Measurements from ENCODE around the gene SPACDR. TPM values are rescaled to one million over a fixed set of nuclear protein-coding genes. Genes with fewer than 3 reads are reported as not detected.

SPACDR gene
- total RNA-seq, 1 donor from 2014 or later, result 2.9 TPM

GRCh38 chr7:100423315-100423714, 40.7 kb downstream of the SPACDR start:
- DNase-seq (ENCODE audit: low spot score), result no peak
- Mint-ChIP-seq H3K4me1 (ENCODE audit: low read depth) (peaks cover 14% of the 10 kb centered on the region), H3K9me3 (peaks cover 5% of the 10 kb centered on the region), H3K27me3 (ENCODE audit: insufficient read depth) (peaks cover 17% of the 10 kb centered on the region), H3K4me3 (no peak overlapping the region), H3K36me3 (ENCODE audit: low read depth) (no peaks in the 10 kb centered on the region), H3K27ac (no peak overlapping the region)
- intact Hi-C loops (cut with micrococcal nuclease), result loop anchor here (10.0 kb wide), 1 partner anchor 399 kb away; no protein-coding TSS in a partner anchor

GRCh38 chr7:100419660-100420226, 44.3 kb downstream of the SPACDR start:
- peaks cover 9% of the 10 kb centered on the region for H3K27me3 Mint-ChIP-seq (ENCODE audit: insufficient read depth)
- peaks cover 9% of the 10 kb centered on the region for H3K4me1 Mint-ChIP-seq (ENCODE audit: low read depth)
- H3K9me3 Mint-ChIP-seq, result no peaks in the 10 kb centered on the region
- no peak for DNase-seq (ENCODE audit: low spot score)
- H3K4me3 Mint-ChIP-seq, result no peak overlapping the region
- intact Hi-C loops (cut with micrococcal nuclease), result loop anchor here (10.0 kb wide), 1 partner anchor 395 kb away; no protein-coding TSS in a partner anchor
- H3K36me3 Mint-ChIP-seq (ENCODE audit: low read depth), result no peaks in the 10 kb centered on the region
- no peak overlapping the region for H3K27ac Mint-ChIP-seq

- no peak for DNase-seq (ENCODE audit: low spot score)
- Mint-ChIP-seq H3K4me3 (no peak overlapping the region), H3K27me3 (ENCODE audit: insufficient read depth) (peaks cover 9% of the 10 kb centered on the region), H3K36me3 (ENCODE audit: low read depth) (no peaks in the 10 kb centered on the region), H3K9me3 (no peaks in the 10 kb centered on the region), H3K4me1 (ENCODE audit: low read depth) (peaks cover 9% of the 10 kb centered on the region), H3K27ac (no peak overlapping the region)
- intact Hi-C loops (cut with micrococcal nuclease), result no loop called here
These were observed 45.0 kb downstream of the SPACDR start for GRCh38 chr7:100418930-100419659.

GRCh38 chr7:100415448-100415847, 48.6 kb downstream of the SPACDR start:
- no peak overlapping the region for H3K4me3 Mint-ChIP-seq
- H3K36me3 Mint-ChIP-seq (ENCODE audit: low read depth), result no peaks in the 10 kb centered on the region
- H3K9me3 Mint-ChIP-seq, result no peaks in the 10 kb centered on the region
- H3K4me1 Mint-ChIP-seq (ENCODE audit: low read depth), result peaks cover 16% of the 10 kb centered on the region
- DNase-seq (ENCODE audit: low spot score), result no peak
- H3K27me3 Mint-ChIP-seq (ENCODE audit: insufficient read depth), result peaks cover 2% of the 10 kb centered on the region
- no peak overlapping the region for H3K27ac Mint-ChIP-seq
- intact Hi-C loops (cut with micrococcal nuclease), result no loop called here

- H3K36me3 Mint-ChIP-seq (ENCODE audit: low read depth), result no peaks in the 10 kb centered on the region
- no peak overlapping the region for H3K4me3 Mint-ChIP-seq
- no peak overlapping the region for H3K27ac Mint-ChIP-seq
- DNase-seq (ENCODE audit: low spot score), result no peak
- H3K9me3 Mint-ChIP-seq, result no peaks in the 10 kb centered on the region
- peaks cover 7% of the 10 kb centered on the region for H3K4me1 Mint-ChIP-seq (ENCODE audit: low read depth)
- intact Hi-C loops (cut with micrococcal nuclease), result no loop called here
- H3K27me3 Mint-ChIP-seq (ENCODE audit: insufficient read depth), result no peaks in the 10 kb centered on the region
These were observed 50.2 kb downstream of the SPACDR start for GRCh38 chr7:100413889-100414288.

GRCh38 chr7:100413346-100413745, 50.7 kb downstream of the SPACDR start:
- no peak overlapping the region for H3K27ac Mint-ChIP-seq
- H3K4me3 Mint-ChIP-seq, result no peak overlapping the region
- H3K36me3 Mint-ChIP-seq (ENCODE audit: low read depth), result no peaks in the 10 kb centered on the region
- DNase-seq (ENCODE audit: low spot score), result no peak
- peaks cover 7% of the 10 kb centered on the region for H3K4me1 Mint-ChIP-seq (ENCODE audit: low read depth)
- no peaks in the 10 kb centered on the region for H3K27me3 Mint-ChIP-seq (ENCODE audit: insufficient read depth)
- no peaks in the 10 kb centered on the region for H3K9me3 Mint-ChIP-seq
- intact Hi-C loops (cut with micrococcal nuclease), result no loop called here

GRCh38 chr7:100411101-100411500, 53.0 kb downstream of the SPACDR start:
- H3K36me3 Mint-ChIP-seq (ENCODE audit: low read depth), result no peaks in the 10 kb centered on the region
- peaks cover 9% of the 10 kb centered on the region for H3K27me3 Mint-ChIP-seq (ENCODE audit: insufficient read depth)
- no peak overlapping the region for H3K4me3 Mint-ChIP-seq
- no peak for DNase-seq (ENCODE audit: low spot score)
- peaks cover 7% of the 10 kb centered on the region for H3K4me1 Mint-ChIP-seq (ENCODE audit: low read depth)
- no peaks in the 10 kb centered on the region for H3K9me3 Mint-ChIP-seq
- intact Hi-C loops (cut with micrococcal nuclease), result no loop called here
- H3K27ac Mint-ChIP-seq, result no peak overlapping the region

- Mint-ChIP-seq H3K4me3 (no peak overlapping the region), H3K27me3 (ENCODE audit: insufficient read depth) (peaks cover 24% of the 10 kb centered on the region), H3K36me3 (ENCODE audit: low read depth) (no peaks in the 10 kb centered on the region), H3K9me3 (no peaks in the 10 kb centered on the region), H3K27ac (no peak overlapping the region), H3K4me1 (ENCODE audit: low read depth) (no peaks in the 10 kb centered on the region)
- peak; percentile 45 for DNase-seq (ENCODE audit: low spot score)
- intact Hi-C loops (cut with micrococcal nuclease), result loop anchor here (1.0 to 2.0 kb wide), 5 partner anchors 11 to 275 kb away; partner anchors contain the start of gene PILRA
These were observed 56.5 kb downstream of the SPACDR start for GRCh38 chr7:100407285-100408180.

GRCh38 chr7:100406767-100407166, 57.3 kb downstream of the SPACDR start:
- no peak for DNase-seq (ENCODE audit: low spot score)
- H3K27me3 Mint-ChIP-seq (ENCODE audit: insufficient read depth), result peaks cover 31% of the 10 kb centered on the region
- no peak overlapping the region for H3K27ac Mint-ChIP-seq
- H3K4me1 Mint-ChIP-seq (ENCODE audit: low read depth), result no peaks in the 10 kb centered on the region
- H3K36me3 Mint-ChIP-seq (ENCODE audit: low read depth), result no peaks in the 10 kb centered on the region
- no peaks in the 10 kb centered on the region for H3K9me3 Mint-ChIP-seq
- intact Hi-C loops (cut with micrococcal nuclease), result loop anchor here (1.0 to 2.0 kb wide), 5 partner anchors 10 to 274 kb away; partner anchors contain the start of gene PILRA
- no peak overlapping the region for H3K4me3 Mint-ChIP-seq

Other genes with a start within 250 kb of the SPACDR start
- gene PVRIG, start 244.3 kb downstream of the SPACDR start, total RNA-seq, result 30.5 and 31.2 TPM in 2 replicates
- not detected in 2 replicates for gene SPDYE3, start 156.6 kb downstream of the SPACDR start, total RNA-seq
- gene PILRB, start 106.1 kb downstream of the SPACDR start, total RNA-seq, result 82.6 and 83.9 TPM in 2 replicates
- 9.6 and 9.9 TPM in 2 replicates for gene PILRA, start 90.8 kb downstream of the SPACDR start, total RNA-seq
- gene ZCWPW1, start 35.6 kb downstream of the SPACDR start, total RNA-seq, result 2.0 and 2.4 TPM in 2 replicates
- gene MEPCE, start 34.4 kb downstream of the SPACDR start, total RNA-seq, result 57.6 and 58.8 TPM in 2 replicates
- 57.6 and 58.6 TPM in 2 replicates for gene PPP1R35, start 27.8 kb downstream of the SPACDR start, total RNA-seq
- gene TSC22D4, start 15.0 kb upstream of the SPACDR start, total RNA-seq, result 126 and 134 TPM in 2 replicates
- gene NYAP1, start 19.7 kb upstream of the SPACDR start, total RNA-seq, result 0.23 and 0.37 TPM in 2 replicates
- gene AGFG2, start 74.9 kb upstream of the SPACDR start, total RNA-seq, result 113 and 124 TPM in 2 replicates
- gene SAP25, start 109.6 kb upstream of the SPACDR start, total RNA-seq, result 9.1 and 11.2 TPM in 2 replicates
- gene LRCH4, start 121.9 kb upstream of the SPACDR start, total RNA-seq, result 104 and 107 TPM in 2 replicates
- gene FBXO24, start 122.1 kb upstream of the SPACDR start, total RNA-seq, result 0.27 and 0.41 TPM in 2 replicates
- gene PCOLCE, start 138.1 kb upstream of the SPACDR start, total RNA-seq, result 4.3 and 4.7 TPM in 2 replicates
- gene MOSPD3, start 148.3 kb upstream of the SPACDR start, total RNA-seq, result 10.3 and 11.5 TPM in 2 replicates
- 13.8 and 15.0 TPM in 2 replicates for gene TFR2, start 177.3 kb upstream of the SPACDR start, total RNA-seq
- gene ACTL6B, start 192.2 kb upstream of the SPACDR start, total RNA-seq, result not detected in 2 replicates
- 218 and 221 TPM in 2 replicates for gene GNB2, start 209.5 kb upstream of the SPACDR start, total RNA-seq
- 49.1 and 53.8 TPM in 2 replicates for gene GIGYF1, start 230.0 kb upstream of the SPACDR start, total RNA-seq
- gene POP7, start 241.9 kb upstream of the SPACDR start, total RNA-seq, result 82.7 and 84.4 TPM in 2 replicates